PC-3 (cell line): Measurements from ENCODE around the gene KLHL14. TPM values are rescaled to one million over a fixed set of nuclear protein-coding genes. Genes with fewer than 3 reads are reported as not detected.

Experiments used
- ATAC-seq: fragments of 200-7000 bp; cut with Tn5 transposase; 2 replicates; pipeline ENCODE4 v1.9.1; 2020; ENCODE audit warnings: mild to moderate bottlenecking, moderate library complexity
- BruUV-seq: library from RNA; stranded (reverse); fragments of 400-500 nt; replicated peaks from 2 replicates; lab custom pipeline; 2021; lab: Mats Ljungman, UMichigan
- CTCF ChIA-PET: fragments of 300-600 bp; sonication (Branson Sonifier 250); formaldehyde crosslinking; loops from one replicate; lab custom pipeline; 2022; ENCODE audit warnings: antibody characterized with exemption; lab: Charles Lee
- POLR2A ChIA-PET: fragments of 300-600 bp; sonication (Branson Sonifier 250); formaldehyde crosslinking; loops from one replicate; lab custom pipeline; 2022; ENCODE audit warnings: antibody characterized with exemption; ENCODE audit not compliant: unreplicated experiment; lab: Charles Lee
- DNase-seq: peaks from one replicate; pipeline ENCODE4 v3.0.0-alpha.2; 2015
- H2AFZ ChIP-seq: fragments of 300-600 bp; sonication (generic); 2 replicates; pipeline ENCODE4 v1.6.0; 2016; ENCODE audit warnings: antibody characterized with exemption, low read length
- H3F3A ChIP-seq: fragments of 300-600 bp; sonication (generic); one replicate; pipeline ENCODE4 v1.6.0; 2017; ENCODE audit warnings: antibody characterized with exemption, low read length, control low read depth, mild to moderate bottlenecking; ENCODE audit not compliant: unreplicated experiment
- H3K27ac ChIP-seq: fragments of 300-600 bp; sonication (generic); 2 replicates; pipeline ENCODE4 v1.5.1; 2016; ENCODE audit warnings: mild to moderate bottlenecking, low read length
- H3K27me3 ChIP-seq: fragments of 300-600 bp; sonication (generic); 2 replicates; pipeline ENCODE4 v1.6.1; 2016; ENCODE audit warnings: low read length, mixed read lengths
- H3K36me3 ChIP-seq: fragments of 300-600 bp; sonication (generic); 2 replicates; pipeline ENCODE4 v1.6.1; 2016; ENCODE audit warnings: low read depth, mixed run types, low read length, mixed read lengths
- H3K4me1 ChIP-seq: fragments of 300-600 bp; sonication (generic); 2 replicates; pipeline ENCODE4 v1.5.1; 2016; ENCODE audit warnings: low read length; ENCODE audit not compliant: insufficient read depth
- H3K4me2 ChIP-seq: fragments of 300-600 bp; sonication (generic); 2 replicates; pipeline ENCODE4 v1.6.0; 2016; ENCODE audit warnings: low read length
- H3K4me3 ChIP-seq: fragments of 300-600 bp; sonication (generic); 2 replicates; pipeline ENCODE4 v1.5.1; 2016; ENCODE audit warnings: mild to moderate bottlenecking, low read length, mixed read lengths
- H3K79me2 ChIP-seq: fragments of 300-600 bp; sonication (generic); 2 replicates; pipeline ENCODE4 v1.6.1; 2017; ENCODE audit warnings: low read length, mixed read lengths
- H3K9ac ChIP-seq: fragments of 300-600 bp; sonication (generic); 2 replicates; pipeline ENCODE4 v1.6.0; 2016; ENCODE audit warnings: mild to moderate bottlenecking, low read length
- H3K9me2 ChIP-seq: fragments of 300-600 bp; sonication (generic); replicated peaks from 2 replicates; pipeline ENCODE4 v1.6.1; 2016; ENCODE audit warnings: mixed run types, low read length, mixed read lengths
- H3K9me3 ChIP-seq: fragments of 300-600 bp; sonication (generic); 2 replicates; pipeline ENCODE4 v1.6.1; 2016; ENCODE audit warnings: low read length, mixed read lengths
- H4K20me1 ChIP-seq: fragments of 300-600 bp; sonication (generic); 2 replicates; pipeline ENCODE4 v1.6.1; 2016; ENCODE audit warnings: low read length, mixed read lengths
- CTCF ChIP-seq: fragments of 300-600 bp; sonication (generic); conservative IDR thresholded peaks from 2 replicates; pipeline ENCODE4 v1.5.1; 2017; ENCODE audit warnings: antibody characterized with exemption, low read depth, mild to moderate bottlenecking, low read length
- EZH2 ChIP-seq: fragments of 300-600 bp; sonication (generic); IDR thresholded peaks from one replicate; pipeline ENCODE4 v1.6.1; 2017; ENCODE audit warnings: antibody characterized with exemption, mild to moderate bottlenecking, low read length; ENCODE audit not compliant: unreplicated experiment
- EZH2phosphoT487 ChIP-seq: fragments of 300-600 bp; sonication (generic); IDR thresholded peaks from 2 replicates; pipeline ENCODE4 v1.6.1; 2018; ENCODE audit warnings: mild to moderate bottlenecking, antibody characterized with exemption, low read length, borderline replicate concordance
- intact Hi-C: fragments of 100-400 bp; cut with micrococcal nuclease; formaldehyde crosslinking; loops from 2 replicates; pipeline ENCODE4 v1.9.0; 2023
- total RNA-seq: library from RNA; depleted of rRNA; stranded (reverse); fragments of >200 nt; gene quantifications from 2 replicates; pipeline ENCODE4 v1.2.3, GENCODE V29; 2014

Gene KLHL14
- total RNA-seq, 1 experiment from 2014 or later = not detected

- BruUV-seq = no TSS peak
These were observed 84.0 kb downstream of the KLHL14 start for GRCh38 chr18:32688821-32689220.

DNA sequence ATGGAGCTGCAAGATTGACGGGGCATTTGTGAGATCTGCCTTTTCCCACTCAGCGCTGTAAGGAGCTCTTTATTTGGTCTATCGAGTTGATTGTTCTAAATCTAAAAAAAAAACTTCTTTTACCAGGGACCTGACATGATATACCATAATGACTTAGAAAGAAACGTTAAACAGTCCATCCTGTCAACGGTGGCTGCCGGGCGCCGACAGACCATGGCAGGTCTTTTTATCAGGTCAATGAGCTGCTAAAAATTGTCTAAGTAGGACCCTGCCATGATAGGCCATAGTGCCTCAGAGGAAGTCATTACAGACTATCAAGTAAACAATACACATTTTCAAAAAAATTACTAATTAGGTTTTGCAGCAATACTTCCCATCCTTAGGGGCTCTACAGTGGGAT, 87.9 kb downstream of the KLHL14 start:
- no peak overlapping the region for H3K4me3 ChIP-seq
- H3K9me2 ChIP-seq = no peaks in the 10 kb centered on the region
- BruUV-seq = no TSS peak
- TF ChIP-seq EZH2phosphoT487 (no peak), EZH2 (no peak), CTCF (no peak)
- H3K36me3 ChIP-seq = no peaks in the 10 kb centered on the region
- no peaks in the 10 kb centered on the region for H3F3A ChIP-seq
- ChIA-PET POLR2A (no interaction called here), CTCF (interaction anchor here (0.6 kb wide), 1 partner anchor 27 kb away, joined by 4 read pairs; no protein-coding TSS in a partner anchor)
- H3K9ac ChIP-seq = no peak overlapping the region
- H3K79me2 ChIP-seq = no peaks in the 10 kb centered on the region
- no peak overlapping the region for H3K27ac ChIP-seq
- ATAC-seq = no peak
- intact Hi-C loops = no loop called here
- DNase-seq = no peak
- no peaks in the 10 kb centered on the region for H3K27me3 ChIP-seq
- no peaks in the 10 kb centered on the region for H3K4me1 ChIP-seq
- H2AFZ ChIP-seq = no peak overlapping the region
- H3K9me3 ChIP-seq = no peaks in the 10 kb centered on the region
- H3K4me2 ChIP-seq = no peak overlapping the region
- no peaks in the 10 kb centered on the region for H4K20me1 ChIP-seq

More at GRCh38 chr18:32688821-32689220, 84.0 kb downstream of the KLHL14 start:
- no peaks in the 10 kb centered on the region for H3K36me3 ChIP-seq
- no peak overlapping the region for H3K27ac ChIP-seq
- H3K9me2 ChIP-seq = no peaks in the 10 kb centered on the region
- no peaks in the 10 kb centered on the region for H3K27me3 ChIP-seq
- no peaks in the 10 kb centered on the region for H3F3A ChIP-seq
- H3K9ac ChIP-seq = no peak overlapping the region
- CTCF ChIA-PET = no interaction called here
- POLR2A ChIA-PET = no interaction called here
- DNase-seq = peak; percentile 2
- ATAC-seq = no peak
- H3K9me3 ChIP-seq = no peaks in the 10 kb centered on the region
- no peaks in the 10 kb centered on the region for H3K4me1 ChIP-seq
- no peak overlapping the region for H2AFZ ChIP-seq
- no peak overlapping the region for H3K4me3 ChIP-seq
- intact Hi-C loops = no loop called here
- H4K20me1 ChIP-seq = no peaks in the 10 kb centered on the region
- TF ChIP-seq CTCF = no peak
- TF ChIP-seq EZH2 = no peak
- TF ChIP-seq EZH2phosphoT487 = no peak
- H3K4me2 ChIP-seq = no peak overlapping the region
- H3K79me2 ChIP-seq = no peaks in the 10 kb centered on the region

DNA sequence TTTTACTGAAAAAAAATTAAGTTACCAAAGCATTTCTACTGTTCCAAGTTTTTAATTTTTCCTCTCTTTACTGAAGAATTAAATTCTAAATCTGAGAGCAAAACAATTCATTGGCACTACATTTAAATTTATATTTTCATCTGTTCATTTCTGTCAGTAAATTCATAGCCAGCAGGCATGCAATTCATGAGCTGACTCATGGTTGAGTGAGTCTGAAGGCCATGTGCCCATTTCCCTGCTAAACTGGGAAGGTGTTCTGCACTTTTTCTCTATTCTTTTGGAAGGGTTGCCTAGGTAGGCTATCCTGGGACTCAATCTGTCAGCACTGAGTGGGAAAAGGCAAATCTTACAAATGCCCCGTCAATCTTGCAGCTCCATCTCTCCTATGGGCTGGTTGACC, 88.7 kb downstream of the KLHL14 start:
- H3K79me2 ChIP-seq = no peaks in the 10 kb centered on the region
- H3K4me3 ChIP-seq = no peak overlapping the region
- H3K9me3 ChIP-seq = no peaks in the 10 kb centered on the region
- H3K27me3 ChIP-seq = no peaks in the 10 kb centered on the region
- no peaks in the 10 kb centered on the region for H3F3A ChIP-seq
- POLR2A ChIA-PET = no interaction called here
- no TSS peak for BruUV-seq
- CTCF ChIA-PET = no interaction called here
- DNase-seq (peak; percentile 7), ATAC-seq (no peak)
- no peaks in the 10 kb centered on the region for H3K36me3 ChIP-seq
- no peak overlapping the region for H3K27ac ChIP-seq
- H2AFZ ChIP-seq = no peak overlapping the region
- no peaks in the 10 kb centered on the region for H4K20me1 ChIP-seq
- H3K4me2 ChIP-seq = no peak overlapping the region
- TF ChIP-seq EZH2 = no peak
- H3K9ac ChIP-seq = no peak overlapping the region
- intact Hi-C loops = no loop called here
- H3K9me2 ChIP-seq = no peaks in the 10 kb centered on the region
- no peaks in the 10 kb centered on the region for H3K4me1 ChIP-seq
